ENCODE measurements around the gene RHBDF2. TPM values are rescaled to one million over a fixed set of nuclear protein-coding genes. Genes with fewer than 3 reads are reported as not detected.
"Not testable (repeated sequence)": the region's sequence is repeated elsewhere in the genome, so short reads cannot be mapped to it uniquely, and the experiment has no call there.

RHBDF2 gene
- total RNA-seq, 4 donors from 2014 or later: 11.3 to 47.4 (median 23.2) TPM

DNA sequence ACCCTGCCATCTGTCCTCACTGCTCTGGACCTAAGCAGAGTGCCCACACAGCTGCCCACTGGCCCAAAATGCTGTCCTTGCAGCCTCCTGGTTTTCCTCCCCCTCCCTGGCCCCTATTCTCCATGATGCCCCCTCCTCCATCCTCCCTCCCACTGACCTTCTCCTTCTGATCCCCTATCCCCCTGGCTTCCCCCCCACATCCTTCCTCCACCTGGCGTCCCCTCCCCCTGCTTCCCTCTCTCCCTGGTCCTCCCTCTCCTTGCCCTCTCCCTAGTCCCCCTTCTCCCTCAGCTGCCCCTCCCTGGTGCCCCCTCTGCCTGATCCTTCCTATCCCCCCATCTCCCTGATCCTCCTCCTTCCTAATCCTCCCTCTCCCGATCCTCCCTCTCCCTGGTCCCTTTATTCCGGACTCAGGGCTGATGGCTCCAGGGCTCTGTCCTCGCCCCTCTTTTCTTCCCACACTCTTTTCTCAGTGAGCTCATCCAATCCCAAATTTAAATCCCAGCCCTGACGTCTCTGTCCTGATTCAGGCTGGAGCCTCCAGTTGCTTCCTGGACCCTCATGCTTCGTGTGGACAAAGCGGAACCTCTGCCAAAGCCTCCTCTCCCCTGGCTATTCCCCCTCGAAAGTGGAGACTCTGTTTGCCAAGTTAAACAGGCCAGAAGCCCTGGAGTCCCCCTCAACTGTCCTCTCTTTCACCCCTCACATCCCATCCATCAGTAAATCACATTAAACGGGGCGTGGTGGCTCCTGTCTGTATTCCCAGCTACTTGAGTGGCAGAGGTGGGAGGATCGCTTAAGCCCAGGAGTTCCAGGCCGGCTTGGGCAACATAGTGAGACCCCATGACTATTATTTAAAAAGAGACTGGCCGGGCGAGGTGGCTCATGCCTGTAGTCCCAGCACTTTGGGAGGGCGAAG, 18.1 kb upstream of the RHBDF2 start:
- Histone ChIP-seq H3K4me1 (peaks cover 4 to 18% (median 7%) of the 10 kb centered on the region in 4 donors), H3K27me3 (peaks cover 13% of the 10 kb centered on the region), H3K27ac (no peak overlapping the region), H3K4me3 (no peak overlapping the region), H3K36me3 (no peaks in the 10 kb centered on the region), H3K9me3 (no peaks in the 10 kb centered on the region)
- no peak for TF ChIP-seq POLR2A (IDR thresholded peaks at IDR 0.05)
- no peak for TF ChIP-seq POLR2AphosphoS5 (IDR thresholded peaks at IDR 0.05)
- no peak for TF ChIP-seq EP300 (IDR thresholded peaks at IDR 0.05; ENCODE audit: low read depth)
- TF ChIP-seq, protein P1, sequence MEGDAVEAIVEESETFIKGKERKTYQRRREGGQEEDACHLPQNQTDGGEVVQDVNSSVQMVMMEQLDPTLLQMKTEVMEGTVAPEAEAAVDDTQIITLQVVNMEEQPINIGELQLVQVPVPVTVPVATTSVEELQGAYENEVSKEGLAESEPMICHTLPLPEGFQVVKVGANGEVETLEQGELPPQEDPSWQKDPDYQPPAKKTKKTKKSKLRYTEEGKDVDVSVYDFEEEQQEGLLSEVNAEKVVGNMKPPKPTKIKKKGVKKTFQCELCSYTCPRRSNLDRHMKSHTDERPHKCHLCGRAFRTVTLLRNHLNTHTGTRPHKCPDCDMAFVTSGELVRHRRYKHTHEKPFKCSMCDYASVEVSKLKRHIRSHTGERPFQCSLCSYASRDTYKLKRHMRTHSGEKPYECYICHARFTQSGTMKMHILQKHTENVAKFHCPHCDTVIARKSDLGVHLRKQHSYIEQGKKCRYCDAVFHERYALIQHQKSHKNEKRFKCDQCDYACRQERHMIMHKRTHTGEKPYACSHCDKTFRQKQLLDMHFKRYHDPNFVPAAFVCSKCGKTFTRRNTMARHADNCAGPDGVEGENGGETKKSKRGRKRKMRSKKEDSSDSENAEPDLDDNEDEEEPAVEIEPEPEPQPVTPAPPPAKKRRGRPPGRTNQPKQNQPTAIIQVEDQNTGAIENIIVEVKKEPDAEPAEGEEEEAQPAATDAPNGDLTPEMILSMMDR (IDR thresholded peaks at IDR 0.05): no peak
- intact Hi-C loops (cut with DNase I; ENCODE audit: low total_unique reads): no loop called here
- in situ Hi-C loops (cut with MboI; ENCODE audit: low pct_ligation_motif_present in 1 of 4, low pct_unique_long_range_greater_than_20kb in 1 of 4, low sequenced_read_pairs in 3 of 4): loop anchor here in 2 of 4 donors (10.0 kb wide), 1 partner anchor 55 kb away; the partner anchor contains the start of gene AANAT (in 2 of the 2)
- WGBS, 2 donors (ENCODE audit: low coverage in 1 of 2): 63 to 77% methylated on average over 5 to 14 of the region's 15 CpGs
- no peak for DNase-seq

DNA sequence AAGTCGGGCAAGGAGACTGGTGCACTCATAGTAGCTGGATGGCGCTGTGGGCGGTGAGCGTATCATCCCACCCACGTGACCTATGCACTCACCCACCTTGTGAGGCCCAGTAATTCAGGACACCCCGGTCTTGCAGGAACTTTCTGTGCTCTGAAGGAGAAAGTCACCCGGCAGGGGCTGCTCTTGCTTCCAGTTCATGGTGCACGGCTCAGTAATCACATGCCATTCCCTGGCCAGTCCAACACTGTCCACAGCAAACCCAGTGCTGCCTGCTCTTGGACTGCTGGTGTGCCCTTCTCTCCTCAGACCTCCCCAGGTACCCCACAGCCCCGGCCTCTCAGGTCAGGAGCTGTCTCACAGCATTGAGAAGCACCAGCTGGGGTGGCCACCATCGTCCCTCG, 16.4 kb upstream of the RHBDF2 start:
- TF ChIP-seq EP300 (IDR thresholded peaks at IDR 0.05; ENCODE audit: low read depth): no peak
- no peak for TF ChIP-seq POLR2A (IDR thresholded peaks at IDR 0.05)
- no peak for TF ChIP-seq POLR2AphosphoS5 (IDR thresholded peaks at IDR 0.05)
- TF ChIP-seq, protein P1 (IDR thresholded peaks at IDR 0.05): no peak
- in situ Hi-C loops (cut with MboI; ENCODE audit: low pct_ligation_motif_present in 1 of 4, low pct_unique_long_range_greater_than_20kb in 1 of 4, low sequenced_read_pairs in 3 of 4) (loop anchor here in 2 of 4 donors (10.0 kb wide), 1 partner anchor 53 kb away; the partner anchor contains the start of gene AANAT (in 2 of the 2)), intact Hi-C loops (cut with DNase I; ENCODE audit: low total_unique reads) (no loop called here)
- H3K9me3 ChIP-seq: no peaks in the 10 kb centered on the region
- H3K27ac ChIP-seq: no peak overlapping the region
- H3K4me1 ChIP-seq: peaks cover 0 to 9% (median 4%) of the 10 kb centered on the region in 4 donors
- no peak for DNase-seq
- H3K36me3 ChIP-seq: no peaks in the 10 kb centered on the region
- WGBS, 2 donors (ENCODE audit: low coverage in 1 of 2): 80 to 82% methylated on average over 2 to 10 of the region's 11 CpGs
- peaks cover 9% of the 10 kb centered on the region for H3K27me3 ChIP-seq
- no peak overlapping the region for H3K4me3 ChIP-seq

DNA sequence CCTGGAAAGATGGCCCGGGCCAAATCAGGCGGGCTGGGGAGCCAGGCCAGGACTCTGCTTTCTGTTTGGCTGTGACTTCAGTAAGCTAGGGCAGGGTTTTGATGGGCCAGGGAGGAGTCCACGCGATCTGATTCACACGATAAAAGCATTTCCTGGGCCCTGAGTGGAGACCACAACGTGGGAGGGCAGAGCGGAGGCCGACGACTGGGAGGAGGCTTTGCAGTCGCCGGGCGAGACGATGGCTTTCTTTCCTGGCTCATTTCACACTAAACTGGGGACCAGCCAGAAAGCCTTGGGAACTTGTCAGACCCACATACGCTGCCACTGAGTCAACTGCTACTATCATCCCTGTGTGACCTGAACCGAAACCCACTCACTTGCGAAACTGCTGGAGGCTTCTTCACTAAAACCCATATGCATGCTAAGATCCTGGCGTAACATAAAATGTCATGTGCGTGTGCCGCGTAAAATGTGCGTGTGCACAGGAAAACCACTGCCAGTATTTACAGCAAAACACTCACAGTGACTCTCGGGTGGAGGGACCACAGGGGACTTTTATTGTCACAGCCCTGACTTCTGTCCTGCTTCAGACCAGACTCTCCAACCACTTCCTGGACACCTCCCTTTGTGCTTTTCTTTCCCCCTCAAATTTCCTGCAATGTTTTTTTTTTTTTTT, 14.2 kb upstream of the RHBDF2 start:
- DNase-seq: peak; percentile 72
- WGBS, 2 donors (ENCODE audit: low coverage in 1 of 2): 30 to 66% methylated on average over 2 to 22 of the region's 22 CpGs
- no peaks in the 10 kb centered on the region for H3K9me3 ChIP-seq
- intact Hi-C loops (cut with DNase I; ENCODE audit: low total_unique reads) (no loop called here), in situ Hi-C loops (cut with MboI; ENCODE audit: low pct_ligation_motif_present in 1 of 4, low pct_unique_long_range_greater_than_20kb in 1 of 4, low sequenced_read_pairs in 3 of 4) (loop anchor here in 2 of 4 donors (10.0 kb wide), 1 partner anchor 51 kb away; the partner anchor contains the start of gene AANAT (in 2 of the 2))
- no peaks in the 10 kb centered on the region for H3K27me3 ChIP-seq
- no peaks in the 10 kb centered on the region for H3K36me3 ChIP-seq
- no peak overlapping the region for H3K4me3 ChIP-seq
- peaks cover 0 to 9% (median 4%) of the 10 kb centered on the region in 4 donors for H3K4me1 ChIP-seq
- peak overlapping the region; percentile 68 to 79 (median 75) for H3K27ac ChIP-seq
- TF ChIP-seq, protein P1 (IDR thresholded peaks at IDR 0.05): no peak
- TF ChIP-seq POLR2AphosphoS5 (IDR thresholded peaks at IDR 0.05): peak; percentile 42 to 71 (median 44)
- TF ChIP-seq POLR2A (IDR thresholded peaks at IDR 0.05): peak; percentile 43
- TF ChIP-seq EP300 (IDR thresholded peaks at IDR 0.05; ENCODE audit: low read depth): peak; percentile 41

DNA sequence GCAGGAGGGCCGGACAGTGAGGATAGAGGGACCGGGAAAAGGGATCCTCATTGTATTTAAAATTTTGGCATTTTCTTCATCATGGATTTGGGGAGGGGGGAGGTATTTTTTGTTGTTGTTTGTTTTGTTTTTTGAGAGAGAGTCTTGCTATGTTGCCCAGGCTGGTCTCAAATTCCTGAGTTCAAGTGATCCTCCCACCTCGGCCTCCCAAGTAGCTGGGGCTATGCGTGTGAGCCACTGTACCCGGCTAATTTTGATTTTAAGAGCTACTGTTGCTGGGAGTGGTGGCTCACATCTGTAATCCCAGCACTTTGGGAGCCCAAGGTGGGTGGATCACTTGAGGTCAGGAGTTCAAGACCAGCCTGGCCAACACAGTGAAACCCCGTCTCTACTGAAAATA, 13.1 kb upstream of the RHBDF2 start:
- intact Hi-C loops (cut with DNase I; ENCODE audit: low total_unique reads): not testable (repeated sequence)

More for the DNA sequence above, 13.1 kb upstream of the RHBDF2 start:
- not testable (repeated sequence) for H3K4me1 ChIP-seq, DNase-seq, H3K9me3 ChIP-seq, H3K4me3 ChIP-seq, H3K27me3 ChIP-seq, H3K36me3 ChIP-seq
- H3K27ac ChIP-seq: peak overlapping the region; percentile 68 to 79 (median 75)
- in situ Hi-C loops (cut with MboI; ENCODE audit: low pct_ligation_motif_present in 1 of 4, low pct_unique_long_range_greater_than_20kb in 1 of 4, low sequenced_read_pairs in 3 of 4): loop anchor here in 2 of 4 donors (10.0 kb wide), 1 partner anchor 50 kb away; the partner anchor contains the start of gene AANAT (in 2 of the 2)
- WGBS, 2 donors (ENCODE audit: low coverage in 1 of 2): 92 to 94% methylated on average over 2 to 6 of the region's 6 CpGs
